HepG2 (cell line): ENCODE data around the gene LTV1. TPM values are rescaled to one million over a fixed set of nuclear protein-coding genes. Genes with fewer than 3 reads are reported as not detected.

Experiments
- ATAC-seq: fragments of 200-7000 bp; cut with Tn5 transposase; 3 replicates; pipeline ENCODE4 v1.9.1; 2020; ENCODE audit warnings: mild to moderate bottlenecking, moderate library complexity
- BruUV-seq: library from RNA; stranded (reverse); fragments of 400-500 nt; replicated peaks from 2 replicates; lab custom pipeline; 2021; lab: Mats Ljungman, UMichigan
- CTCF ChIA-PET: fragments of 300-600 bp; formaldehyde crosslinking; extraction: SDS; loops from one replicate; lab custom pipeline; 2021; ENCODE audit warnings: low total read pairs, inconsistent platforms, low intra/inter-chr PET ratio; lab: Yijun Ruan, JAX
- POLR2A ChIA-PET: fragments of 350-600 bp; sonication (Branson Sonifier 250); formaldehyde crosslinking; loops from one replicate; lab custom pipeline; 2020; ENCODE audit warnings: antibody characterized with exemption, inconsistent platforms; lab: Yijun Ruan, JAX
- DNase-seq: peaks from one replicate; pipeline ENCODE4 v3.0.0-alpha.2; 2015; ENCODE audit warnings: low spot score
- FAIRE-seq: peaks from 3 replicates; lab custom pipeline; 2011; peaks lifted over from hg19 to GRCh38; lab: Jason Lieb, UNC
- H2AFZ ChIP-seq: one replicate; pipeline ENCODE4 v1.6.1; 2011; ENCODE audit warnings: low read length, inconsistent platforms
- H3K27ac ChIP-seq: fragments of 300-600 bp; 3 replicates; pipeline ENCODE4 v1.8.0; 2011; ENCODE audit warnings: mixed run types, mild to moderate bottlenecking, mixed read lengths, low read length, inconsistent platforms; ENCODE audit not compliant: insufficient read depth; ENCODE audit errors: extremely low read length
- H3K27me3 ChIP-seq, 2 experiments: fragments of 200-600 bp in 1 of 2; 2 replicates in 1 of 2; 3 replicates in 1 of 2; pipeline versions ENCODE4 v1.6.0 to v1.8.0; 2011; ENCODE audit warnings: low read length in 2 of 2, mild to moderate bottlenecking in 2 of 2, moderate library complexity in 2 of 2, inconsistent platforms in 1 of 2; ENCODE audit not compliant: insufficient read depth in 2 of 2, control insufficient read depth in 1 of 2
- H3K36me3 ChIP-seq, 2 experiments: fragments of 200-600 bp in 1 of 2; replicated peaks in 1 of 2; 2 replicates in 1 of 2; 3 replicates in 1 of 2; pipeline versions ENCODE4 v1.5.1 to v1.8.0; 2011; ENCODE audit warnings: low read length in 2 of 2, inconsistent platforms in 1 of 2; ENCODE audit not compliant: insufficient read depth in 2 of 2, control insufficient read depth in 1 of 2
- H3K4me1 ChIP-seq: 2 replicates; pipeline ENCODE4 v1.5.1; 2012; ENCODE audit warnings: low read length, inconsistent platforms; ENCODE audit not compliant: insufficient read depth
- H3K4me2 ChIP-seq: 2 replicates; pipeline ENCODE4 v1.6.0; 2011; ENCODE audit warnings: low read depth, low read length, inconsistent platforms
- H3K4me3 ChIP-seq, 3 experiments: fragments of 200-600 bp in 1 of 3; sonication (generic), shearing (Covaris generic) in 1 of 3; replicated peaks in 1 of 3; 2 replicates each; pipeline ENCODE4 v1.5.1; 2011 to 2016; ENCODE audit warnings: low read length in 3 of 3, inconsistent platforms in 2 of 3, low read depth in 2 of 3, mild to moderate bottlenecking in 2 of 3, control low read depth in 1 of 3, mixed read lengths in 1 of 3; ENCODE audit not compliant: insufficient read depth in 1 of 3
- H3K79me2 ChIP-seq: one replicate; pipeline ENCODE4 v1.6.1; 2011; ENCODE audit warnings: low read length, inconsistent platforms; ENCODE audit not compliant: insufficient read depth
- H3K9ac ChIP-seq: 2 replicates; pipeline ENCODE4 v1.6.0; 2011; ENCODE audit warnings: mild to moderate bottlenecking, low read depth, low read length, inconsistent platforms; ENCODE audit not compliant: insufficient read depth
- H3K9me3 ChIP-seq: 2 replicates; pipeline ENCODE4 v1.5.1; 2012; ENCODE audit warnings: mild to moderate bottlenecking, low read length
- H4K20me1 ChIP-seq: 2 replicates; pipeline ENCODE4 v1.6.0; 2011; ENCODE audit warnings: inconsistent platforms, mild to moderate bottlenecking, low read length, moderate library complexity; ENCODE audit not compliant: insufficient read depth
- ADNP ChIP-seq: sonication (generic); formaldehyde crosslinking; IDR thresholded peaks from 2 replicates; pipeline ENCODE4 v1.4.0; 2020; ENCODE audit warnings: missing genetic modification reagents
- ATF7 ChIP-seq, 2 experiments: fragments of 450-650 bp in 1 of 2; sonication (generic) in 1 of 2; formaldehyde crosslinking in 1 of 2; IDR thresholded peaks; 2 replicates each; pipeline versions ENCODE4 v1.4.0 to v1.6.1; 2016 to 2020; ENCODE audit warnings: antibody characterized with exemption in 1 of 2, mild to moderate bottlenecking in 1 of 2, missing genetic modification reagents in 1 of 2
- CEBPB ChIP-seq: IDR thresholded peaks from 2 replicates; pipeline ENCODE4 v1.6.1; 2011; ENCODE audit warnings: low read depth, low read length, improper control_type of control experiment, borderline replicate concordance
- CSRNP1 ChIP-seq: sonication (generic); formaldehyde crosslinking; IDR thresholded peaks from 2 replicates; pipeline ENCODE4 v1.8.1; 2023; ENCODE audit warnings: mild to moderate bottlenecking, missing genetic modification reagents
- EEA1 ChIP-seq: sonication (generic); formaldehyde crosslinking; IDR thresholded peaks from 2 replicates; pipeline ENCODE4 v1.5.1; 2020; ENCODE audit warnings: mild to moderate bottlenecking, missing genetic modification reagents, borderline replicate concordance
- KAT7 ChIP-seq: IDR thresholded peaks from 2 replicates; pipeline ENCODE4 v1.6.1; 2018; ENCODE audit warnings: borderline replicate concordance, missing compliant biosample characterization
- MED1 ChIP-seq: sonication (generic); formaldehyde crosslinking; IDR thresholded peaks from 2 replicates; pipeline ENCODE4 v1.4.0; 2020; ENCODE audit warnings: missing genetic modification reagents
- NAIF1 ChIP-seq: sonication (generic); formaldehyde crosslinking; IDR thresholded peaks from 2 replicates; pipeline ENCODE4 v1.5.0; 2020; ENCODE audit warnings: mild to moderate bottlenecking, missing genetic modification reagents, borderline replicate concordance
- YEATS2 ChIP-seq: sonication (generic); formaldehyde crosslinking; IDR thresholded peaks from 2 replicates; pipeline ENCODE4 v1.4.0; 2020; ENCODE audit warnings: missing genetic modification reagents, borderline replicate concordance
- ZBTB1 ChIP-seq: sonication (generic); formaldehyde crosslinking; IDR thresholded peaks from 2 replicates; pipeline ENCODE4 v1.4.0; 2020; ENCODE audit warnings: missing genetic modification reagents, borderline replicate concordance
- ZNF275 ChIP-seq: sonication (generic); formaldehyde crosslinking; IDR thresholded peaks from 2 replicates; pipeline ENCODE4 v1.8.0; 2022; ENCODE audit warnings: missing genetic modification reagents, mild to moderate bottlenecking, inconsistent platforms, borderline replicate concordance
- ZNF546 ChIP-seq: sonication (generic); formaldehyde crosslinking; conservative IDR thresholded peaks from 2 replicates; pipeline ENCODE4 v1.8.1; 2023; ENCODE audit warnings: mild to moderate bottlenecking, missing genetic modification reagents
- ZNF792 ChIP-seq: IDR thresholded peaks from 2 replicates; pipeline ENCODE4 v1.6.1; 2016
- ZSCAN29 ChIP-seq: sonication (generic); formaldehyde crosslinking; conservative IDR thresholded peaks from 2 replicates; pipeline ENCODE4 v1.4.0; 2020; ENCODE audit warnings: mild to moderate bottlenecking, missing genetic modification reagents
- ZUFSP ChIP-seq: sonication (generic); formaldehyde crosslinking; IDR thresholded peaks from 2 replicates; pipeline ENCODE4 v1.9.0; 2021; ENCODE audit warnings: missing genetic modification reagents, mild to moderate bottlenecking, borderline replicate concordance
- WGBS: methylation state at CpG from one replicate; pipeline ENCODE4 v1.1.6; 2017; ENCODE audit warnings: low lambda C conversion rate; 5-methylcytosine and 5-hydroxymethylcytosine counted together
- in situ Hi-C: cut with HindIII; loops from 2 replicates; pipeline ENCODE4 v1.10.0; 2017; ENCODE audit warnings: low pct_unique_long_range_greater_than_20kb; ENCODE audit not compliant: extremely low pct_ligation_motif_present
- intact Hi-C: fragments of 100-400 bp; cut with micrococcal nuclease; formaldehyde crosslinking; loops from one replicate; pipeline ENCODE4 v1.10.0; 2022; ENCODE audit not compliant: unreplicated experiment
- polyA plus RNA-seq, 8 experiments: library from polyadenylated mRNA; depleted of rRNA in 3 of 8; stranded (reverse) in 7 of 8; unstranded in 1 of 8; fragments of >200 nt; fragmentation: Illumina TruSeq in 4 of 8; extraction: Trizol in 4 of 8; gene quantifications; 2 replicates each; pipeline versions ENCODE4 v1.2.1 to v1.2.3, GENCODE V29; 2011 to 2016; ENCODE audit warnings: low read depth in 4 of 8, missing spikeins in 1 of 8, mixed read lengths in 1 of 8; ENCODE audit not compliant: insufficient read depth in 1 of 8
- total RNA-seq, 5 experiments: library from RNA; depleted of rRNA; stranded (reverse); fragments of >200 nt; fragmentation: Illumina TruSeq; extraction: Trizol; gene quantifications; 2 replicates each; pipeline ENCODE4 v1.2.3, GENCODE V29; 2016; ENCODE audit warnings: low read depth in 1 of 5

Gene LTV1
- total and polyA plus RNA-seq, 2 of the 13 experiments (the other 11 are each of a cell fraction or from before 2014, with no cell fraction given) = 21.1 to 85.8 TPM

- no peaks in the 10 kb centered on the region for H3K36me3 ChIP-seq
- TF ChIP-seq ADNP (CRISPR knock-in tag) = no peak
- H3K27ac ChIP-seq = no peak overlapping the region
- no peaks in the 10 kb centered on the region for H3K4me1 ChIP-seq
- no peaks in the 10 kb centered on the region; the same call in 1 of the 2 replicates for H3K9me3 ChIP-seq
- FAIRE-seq = no peak
- no TSS peak for BruUV-seq
- ChIA-PET POLR2A (no interaction called here), CTCF (no interaction called here)
- H2AFZ ChIP-seq = no peak overlapping the region
- H3K79me2 ChIP-seq = no peaks in the 10 kb centered on the region
- intact Hi-C loops (no loop called here), in situ Hi-C loops (no loop called here)
- H3K4me3 ChIP-seq = no peak overlapping the region
- WGBS = 33% methylated on average over 1 of the region's 1 CpG
- H3K4me2 ChIP-seq = no peak overlapping the region
- H3K9ac ChIP-seq = no peak overlapping the region
- H3K27me3 ChIP-seq = no peaks in the 10 kb centered on the region
- no peaks in the 10 kb centered on the region for H4K20me1 ChIP-seq
- no peak for DNase-seq
- ATAC-seq = no peak
Measured at GRCh38 chr6:143911028-143911427, 67.9 kb downstream of the LTV1 start.

- in situ Hi-C loops = no loop called here
- no peak for ATAC-seq
- BruUV-seq = no TSS peak
- TF ChIP-seq ZNF275 (CRISPR knock-in tag) (no peak), ZSCAN29 (CRISPR knock-in tag) (no peak), NAIF1 (CRISPR knock-in tag) (no peak), ZBTB1 (CRISPR knock-in tag) (no peak), KAT7 (CRISPR knock-in tag) (no peak), EEA1 (CRISPR knock-in tag) (no peak), ZUFSP (CRISPR knock-in tag) (no peak), YEATS2 (CRISPR knock-in tag) (no peak), ATF7 (IDR thresholded peaks at IDR 0.05) (no peak), ATF7 (CRISPR knock-in tag; IDR thresholded peaks at IDR 0.05) (no peak), CSRNP1 (CRISPR knock-in tag) (no peak), ZNF546 (CRISPR knock-in tag) (no peak), CEBPB (no peak), MED1 (no peak), ZNF792 (no peak)
Measured at GRCh38 chr6:143912671-143913070, 69.5 kb downstream of the LTV1 start.

More at GRCh38 chr6:143912671-143913070, 69.5 kb downstream of the LTV1 start:
- H3K79me2 ChIP-seq = no peaks in the 10 kb centered on the region
- FAIRE-seq (no peak), DNase-seq (no peak)
- no peaks in the 10 kb centered on the region for H3K36me3 ChIP-seq
- ChIA-PET POLR2A (no interaction called here), CTCF (no interaction called here)
- H3K4me1 ChIP-seq = no peaks in the 10 kb centered on the region
- no peak overlapping the region for H3K4me2 ChIP-seq
- no peak overlapping the region for H3K27ac ChIP-seq
- no peaks in the 10 kb centered on the region for H3K27me3 ChIP-seq
- H3K9ac ChIP-seq = no peak overlapping the region
- H4K20me1 ChIP-seq = no peaks in the 10 kb centered on the region
- H2AFZ ChIP-seq = no peak overlapping the region
- H3K4me3 ChIP-seq = no peak overlapping the region
- intact Hi-C loops = no loop called here
- peaks cover 7% of the 10 kb centered on the region; the same call in 1 of the 2 replicates for H3K9me3 ChIP-seq
- no CpG with 5 or more reads among the region's 1 CpG for WGBS
